Measurements from ENCODE around the gene JAG2.

JAG2 gene

DNA sequence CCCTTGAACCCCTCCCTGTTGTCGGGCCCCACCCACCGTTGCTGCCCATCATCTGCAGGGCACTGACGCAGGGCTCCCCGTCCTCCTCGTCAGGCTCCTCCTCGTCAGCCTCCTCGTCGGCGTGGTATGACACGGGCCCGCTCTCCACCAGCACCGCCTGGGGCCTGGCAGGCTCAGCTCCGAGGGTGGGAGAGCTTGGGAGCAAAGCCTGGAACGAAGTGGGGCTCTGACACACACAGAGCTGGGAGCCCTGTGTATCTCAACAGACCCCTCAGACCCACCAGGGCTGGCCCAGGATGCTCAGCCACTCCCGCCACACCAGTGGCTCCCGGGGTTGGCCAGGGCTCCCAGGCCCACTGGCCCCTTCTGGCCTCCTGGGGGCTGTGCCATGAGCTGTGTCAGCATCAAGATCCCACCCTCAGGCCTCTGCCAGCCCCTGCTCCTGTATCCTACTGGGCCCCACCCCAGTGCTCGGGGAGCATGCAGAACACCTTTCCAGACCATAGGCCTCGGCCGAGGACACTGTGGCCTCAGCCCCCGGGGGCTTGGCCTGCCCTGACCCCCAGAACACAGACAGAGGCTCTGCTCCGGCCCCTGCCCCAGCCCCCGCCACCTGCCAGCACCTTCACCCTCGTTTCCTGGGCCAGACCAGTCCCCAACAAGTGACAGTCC lies 42.6 kb upstream of the JAG2 start:
- no peak for TF ChIP-seq POLR2AphosphoS5 (IDR thresholded peaks at IDR 0.05; ENCODE audit: borderline replicate concordance, low read depth, low read length)
- TF ChIP-seq EZH2 (IDR thresholded peaks at IDR 0.05): no peak
- TF ChIP-seq FOXP2 (optimal IDR thresholded peaks at IDR 0.05; ENCODE audit: control extremely low read depth, extremely low read length, insufficient read depth): no peak
- no peak for DNase-seq (ENCODE audit: low read depth, low spot score)
- Histone ChIP-seq H3K9me3 (ENCODE audit: low read depth, low read length) (no peaks in the 10 kb centered on the region), H3K9ac (ENCODE audit: insufficient read length) (no peak overlapping the region), H3K36me3 (ENCODE audit: insufficient read depth, low read length) (no peaks in the 10 kb centered on the region; the same call in 1 of the 2 replicates), H3K4me3 (no peak overlapping the region), H3K27ac (no peak overlapping the region)

DNA sequence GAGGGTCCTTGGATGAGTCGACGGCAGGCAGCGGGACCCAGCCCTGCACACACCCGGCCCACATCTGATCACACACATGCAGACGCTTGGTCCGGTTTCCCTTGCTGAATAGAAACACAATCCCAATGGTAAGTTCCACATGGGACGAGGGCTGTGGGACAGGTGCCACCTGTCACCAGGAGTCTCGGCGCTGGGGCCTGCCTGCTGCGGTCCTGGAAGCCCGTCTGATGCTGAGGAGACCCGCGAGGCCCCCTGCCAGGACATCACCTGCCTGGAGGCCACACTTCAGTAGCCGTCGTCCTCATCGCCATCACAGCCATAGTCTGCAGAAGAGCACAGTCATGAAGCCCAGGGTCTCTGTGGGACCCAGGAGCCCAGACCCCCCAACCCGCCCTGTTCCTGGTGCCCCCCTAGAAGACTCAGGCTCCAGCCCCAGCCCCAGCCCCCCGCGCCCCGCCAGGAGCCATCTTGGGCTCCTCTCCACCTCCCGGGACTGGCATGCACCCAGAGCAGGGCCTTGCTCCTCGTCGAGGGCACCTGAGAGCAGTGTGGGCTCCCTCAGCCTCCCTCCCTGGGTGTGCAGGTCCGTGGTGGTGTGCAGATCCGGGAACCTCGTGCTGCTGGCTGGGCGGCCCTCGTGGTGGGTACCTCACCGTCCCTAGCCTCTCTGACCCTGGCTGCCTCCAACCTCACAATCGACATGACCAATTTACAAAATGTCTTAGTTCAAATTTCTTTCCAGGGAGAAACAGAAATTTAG lies 41.9 kb upstream of the JAG2 start:
- H3K27ac ChIP-seq: no peak overlapping the region
- TF ChIP-seq POLR2AphosphoS5 (IDR thresholded peaks at IDR 0.05; ENCODE audit: borderline replicate concordance, low read depth, low read length) (no peak), FOXP2 (optimal IDR thresholded peaks at IDR 0.05; ENCODE audit: control extremely low read depth, extremely low read length, insufficient read depth) (no peak), EZH2 (IDR thresholded peaks at IDR 0.05) (no peak)
- no peaks in the 10 kb centered on the region; the same call in 1 of the 2 replicates for H3K36me3 ChIP-seq (ENCODE audit: insufficient read depth, low read length)

DNA sequence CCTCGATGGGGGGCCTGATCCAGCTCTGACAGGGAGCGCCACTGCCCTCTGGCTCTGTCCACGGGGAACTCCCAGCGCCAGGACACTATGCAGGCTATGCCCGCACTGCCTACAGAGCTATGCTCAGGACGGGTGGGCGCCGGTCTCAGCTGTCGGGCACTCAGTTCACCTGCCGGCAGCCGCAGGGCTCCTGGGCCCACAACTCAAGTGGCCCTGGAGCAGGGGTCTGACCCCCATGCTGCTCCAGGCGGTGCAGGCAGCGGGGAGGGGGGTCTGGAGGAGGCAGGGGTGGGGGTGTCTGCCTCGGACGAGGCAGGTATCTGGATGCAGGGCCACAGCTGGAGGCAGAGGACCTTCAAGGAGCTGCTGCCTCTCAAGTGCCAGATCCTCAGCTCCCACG lies 41.1 kb upstream of the JAG2 start:
- H3K9ac ChIP-seq (ENCODE audit: insufficient read length): no peak overlapping the region
- no peak for DNase-seq (ENCODE audit: low read depth, low spot score)
- H3K27ac ChIP-seq: no peak overlapping the region
- H3K36me3 ChIP-seq (ENCODE audit: insufficient read depth, low read length): no peaks in the 10 kb centered on the region; the same call in 1 of the 2 replicates
- no peaks in the 10 kb centered on the region for H3K9me3 ChIP-seq (ENCODE audit: low read depth, low read length)
- no peak for TF ChIP-seq FOXP2 (optimal IDR thresholded peaks at IDR 0.05; ENCODE audit: control extremely low read depth, extremely low read length, insufficient read depth)
- TF ChIP-seq POLR2AphosphoS5 (IDR thresholded peaks at IDR 0.05; ENCODE audit: borderline replicate concordance, low read depth, low read length): no peak
- TF ChIP-seq EZH2 (IDR thresholded peaks at IDR 0.05): no peak
- H3K4me3 ChIP-seq: no peak overlapping the region

More for the DNA sequence above, 41.9 kb upstream of the JAG2 start:
- Histone ChIP-seq H3K9ac (ENCODE audit: insufficient read length) (no peak overlapping the region), H3K9me3 (ENCODE audit: low read depth, low read length) (no peaks in the 10 kb centered on the region), H3K4me3 (no peak overlapping the region)
- no peak for DNase-seq (ENCODE audit: low read depth, low spot score)

- Histone ChIP-seq H3K36me3 (ENCODE audit: insufficient read depth, low read length) (no peaks in the 10 kb centered on the region; the same call in 1 of the 2 replicates), H3K9ac (ENCODE audit: insufficient read length) (no peak overlapping the region), H3K9me3 (ENCODE audit: low read depth, low read length) (no peaks in the 10 kb centered on the region), H3K4me3 (no peak overlapping the region), H3K27ac (no peak overlapping the region)
- DNase-seq (ENCODE audit: low read depth, low spot score): no peak
- TF ChIP-seq FOXP2 (optimal IDR thresholded peaks at IDR 0.05; ENCODE audit: control extremely low read depth, extremely low read length, insufficient read depth): no peak
- TF ChIP-seq POLR2AphosphoS5 (IDR thresholded peaks at IDR 0.05; ENCODE audit: borderline replicate concordance, low read depth, low read length): no peak
- TF ChIP-seq EZH2 (IDR thresholded peaks at IDR 0.05): no peak
Measured at GRCh38 chr14:105209091-105209490, 40.5 kb upstream of the JAG2 start.

DNA sequence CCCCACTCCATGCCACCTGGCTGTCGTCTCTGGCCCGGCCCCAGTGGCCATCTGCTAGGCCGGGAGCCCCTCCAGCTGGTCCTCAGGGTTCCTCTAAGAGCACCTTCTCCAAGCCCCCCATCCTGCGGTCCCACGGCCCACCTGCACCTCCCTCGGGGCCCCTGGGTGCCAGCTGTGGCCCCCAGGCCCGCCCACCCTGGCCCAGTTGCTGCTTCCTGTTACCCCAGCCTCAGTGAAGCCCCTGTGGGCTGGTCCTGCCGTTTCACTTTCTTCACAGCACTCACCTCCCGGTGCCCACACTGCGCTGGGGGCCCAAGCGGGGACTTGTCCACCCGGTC lies 40.1 kb upstream of the JAG2 start:
- Histone ChIP-seq H3K9me3 (ENCODE audit: low read depth, low read length) (no peaks in the 10 kb centered on the region), H3K36me3 (ENCODE audit: insufficient read depth, low read length) (no peaks in the 10 kb centered on the region; the same call in 1 of the 2 replicates), H3K4me3 (no peak overlapping the region), H3K27ac (no peak overlapping the region), H3K9ac (ENCODE audit: insufficient read length) (no peak overlapping the region)
- no peak for DNase-seq (ENCODE audit: low read depth, low spot score)
- no peak for TF ChIP-seq FOXP2 (optimal IDR thresholded peaks at IDR 0.05; ENCODE audit: control extremely low read depth, extremely low read length, insufficient read depth)
- no peak for TF ChIP-seq POLR2AphosphoS5 (IDR thresholded peaks at IDR 0.05; ENCODE audit: borderline replicate concordance, low read depth, low read length)
- TF ChIP-seq EZH2 (IDR thresholded peaks at IDR 0.05): no peak

DNA sequence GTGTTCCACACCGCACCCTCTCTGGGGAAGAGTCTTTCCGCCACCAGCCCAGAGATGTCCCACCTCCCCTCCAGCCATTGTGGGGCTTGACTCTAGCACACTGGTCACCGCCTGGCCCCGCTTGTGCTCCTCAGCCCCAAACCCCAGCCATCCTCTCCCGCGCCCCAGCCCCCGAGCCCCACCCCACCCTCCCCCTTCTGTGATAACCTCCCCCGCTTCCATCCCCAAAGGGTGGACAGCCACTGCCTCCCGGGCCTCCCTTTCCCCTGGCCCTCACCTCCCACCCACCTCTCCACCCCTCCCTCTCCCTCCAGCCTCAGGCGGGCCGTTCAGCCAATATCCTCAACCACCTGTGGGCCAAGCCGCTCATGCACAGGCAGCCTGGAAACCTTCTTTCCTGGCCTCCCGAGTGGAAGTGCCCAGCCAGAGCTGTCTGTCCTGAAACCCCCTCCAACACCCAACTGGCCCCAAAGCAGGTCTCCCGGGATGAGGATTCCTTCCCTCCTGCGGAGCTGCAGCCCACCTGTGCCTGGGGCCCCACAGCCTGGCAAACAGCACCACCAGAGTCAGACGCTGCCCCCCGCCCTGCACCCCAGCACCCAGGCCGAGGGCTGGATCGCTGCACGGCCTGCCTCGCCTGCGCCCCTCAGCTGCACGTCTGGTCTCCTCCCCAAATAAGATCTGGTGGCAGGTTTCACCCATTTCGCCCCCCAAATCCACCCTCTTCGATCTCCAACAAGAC lies 39.6 kb upstream of the JAG2 start:
- H3K9ac ChIP-seq (ENCODE audit: insufficient read length): no peak overlapping the region
- H3K9me3 ChIP-seq (ENCODE audit: low read depth, low read length): no peaks in the 10 kb centered on the region
- no peaks in the 10 kb centered on the region; the same call in 1 of the 2 replicates for H3K36me3 ChIP-seq (ENCODE audit: insufficient read depth, low read length)
- H3K4me3 ChIP-seq: no peak overlapping the region
- no peak for TF ChIP-seq EZH2 (IDR thresholded peaks at IDR 0.05)
- no peak for TF ChIP-seq FOXP2 (optimal IDR thresholded peaks at IDR 0.05; ENCODE audit: control extremely low read depth, extremely low read length, insufficient read depth)
- no peak for TF ChIP-seq POLR2AphosphoS5 (IDR thresholded peaks at IDR 0.05; ENCODE audit: borderline replicate concordance, low read depth, low read length)
- no peak overlapping the region for H3K27ac ChIP-seq
- no peak for DNase-seq (ENCODE audit: low read depth, low spot score)

DNA sequence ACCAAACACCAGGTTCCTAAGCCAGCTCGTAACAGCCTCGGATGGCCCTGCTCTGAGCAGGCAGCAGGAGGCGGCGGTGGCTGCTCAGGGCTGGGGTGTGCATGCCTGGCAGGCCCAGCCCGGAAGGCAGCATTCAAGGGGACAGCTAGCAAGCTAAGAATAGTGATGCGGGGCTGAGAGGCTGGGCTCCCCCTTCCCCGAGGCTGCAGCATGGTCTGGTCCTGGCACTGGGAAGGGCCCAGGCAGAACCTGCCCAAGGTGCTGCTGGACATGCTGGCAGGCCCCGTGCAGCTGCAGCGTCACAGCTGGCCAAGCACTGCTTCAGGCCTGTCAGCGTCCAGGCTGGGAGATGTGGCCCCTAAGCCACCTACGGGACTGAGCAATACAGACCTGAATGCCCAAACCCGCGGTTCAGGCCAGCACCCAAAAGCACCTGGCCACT lies 38.9 kb upstream of the JAG2 start:
- Histone ChIP-seq H3K27ac (no peak overlapping the region), H3K9me3 (ENCODE audit: low read depth, low read length) (no peaks in the 10 kb centered on the region), H3K36me3 (ENCODE audit: insufficient read depth, low read length) (no peaks in the 10 kb centered on the region; the same call in 1 of the 2 replicates), H3K9ac (ENCODE audit: insufficient read length) (no peak overlapping the region), H3K4me3 (no peak overlapping the region)
- TF ChIP-seq EZH2 (IDR thresholded peaks at IDR 0.05) (no peak), FOXP2 (optimal IDR thresholded peaks at IDR 0.05; ENCODE audit: control extremely low read depth, extremely low read length, insufficient read depth) (no peak), POLR2AphosphoS5 (IDR thresholded peaks at IDR 0.05; ENCODE audit: borderline replicate concordance, low read depth, low read length) (no peak)
- no peak for DNase-seq (ENCODE audit: low read depth, low spot score)

GRCh38 chr14:105206873-105207272 lies 38.3 kb upstream of the JAG2 start:
- no peak overlapping the region for H3K9ac ChIP-seq (ENCODE audit: insufficient read length)
- H3K27ac ChIP-seq: no peak overlapping the region
- no peak for TF ChIP-seq POLR2AphosphoS5 (IDR thresholded peaks at IDR 0.05; ENCODE audit: borderline replicate concordance, low read depth, low read length)
- TF ChIP-seq EZH2 (IDR thresholded peaks at IDR 0.05): no peak
- TF ChIP-seq FOXP2 (optimal IDR thresholded peaks at IDR 0.05; ENCODE audit: control extremely low read depth, extremely low read length, insufficient read depth): no peak
- no peaks in the 10 kb centered on the region; the same call in 1 of the 2 replicates for H3K36me3 ChIP-seq (ENCODE audit: insufficient read depth, low read length)
- no peak overlapping the region for H3K4me3 ChIP-seq
- no peaks in the 10 kb centered on the region for H3K9me3 ChIP-seq (ENCODE audit: low read depth, low read length)
- no peak for DNase-seq (ENCODE audit: low read depth, low spot score)
